Fibroblast of the aortic adventitia (primary cell): ENCODE results near the gene PTAFR. TPM values are rescaled to one million over a fixed set of nuclear protein-coding genes. Genes with fewer than 3 reads are reported as not detected.
"Not testable (repeated sequence)": the region's sequence is repeated elsewhere in the genome, so short reads cannot be mapped to it uniquely, and the experiment has no call there.

ENCODE experiments used
- DNase-seq: peaks from one replicate; pipeline ENCODE4 v3.0.0-alpha.2; 2010; ENCODE audit warnings: low read depth
- H3K4me3 ChIP-seq: 2 replicates; pipeline ENCODE4 v1.5.1; 2011; ENCODE audit warnings: low read depth, mild to moderate bottlenecking, control low read depth, low read length, moderate library complexity
- CTCF ChIP-seq: IDR thresholded peaks from 2 replicates; pipeline ENCODE4 v1.5.1; 2011; ENCODE audit warnings: mild to moderate bottlenecking, low read length, control low read depth, inconsistent platforms; ENCODE audit not compliant: insufficient read depth
- total RNA-seq: library from RNA; depleted of rRNA; stranded (reverse); fragments of >200 nt; gene quantifications from 2 replicates; pipeline ENCODE4 v1.2.3, GENCODE V29; 2012; ENCODE audit warnings: low replicate concordance

Gene PTAFR
- total RNA-seq, 1 donor = under 0.01 TPM

- no peak for TF ChIP-seq CTCF
- DNase-seq = peak; percentile 56
- no peak overlapping the region for H3K4me3 ChIP-seq
Observed at GRCh38 chr1:28144203-28145135, 32.0 kb downstream of the PTAFR start.

DNA sequence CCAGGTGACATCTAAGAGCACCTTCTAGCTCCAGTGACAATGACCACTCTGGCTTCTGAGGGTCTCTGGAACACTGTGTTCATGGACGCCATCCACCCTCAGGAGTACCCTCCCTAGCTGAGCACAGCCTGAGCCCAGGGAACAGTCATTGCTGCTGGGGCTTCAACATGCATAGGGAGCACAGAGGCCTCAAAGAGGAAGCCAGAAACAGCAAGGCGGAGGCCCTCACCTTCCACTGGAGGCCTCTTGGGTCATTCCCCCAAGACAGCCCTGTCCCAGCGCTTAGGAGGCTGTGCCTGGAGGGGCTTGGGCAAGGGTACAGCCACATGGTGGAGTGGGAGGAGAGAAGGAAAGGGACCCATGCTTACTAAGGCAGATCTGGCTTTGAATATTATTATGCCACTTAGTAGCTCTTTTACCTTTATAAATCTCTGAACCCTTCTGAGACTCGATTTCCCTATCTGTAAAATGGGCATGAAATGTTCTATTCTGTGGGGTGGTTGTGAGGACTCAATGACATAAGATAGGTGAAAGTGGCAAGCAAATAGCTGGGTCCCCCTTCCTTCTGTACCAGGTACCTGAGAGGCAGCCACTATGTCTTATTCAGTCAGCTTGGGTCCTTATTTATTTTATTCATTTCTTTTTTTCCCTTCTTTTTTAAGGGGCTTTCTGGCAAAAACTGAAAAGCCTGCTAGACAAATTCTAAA lies 32.8 kb downstream of the PTAFR start:
- no peak for TF ChIP-seq CTCF
- no peak overlapping the region for H3K4me3 ChIP-seq
- DNase-seq = no peak

- H3K4me3 ChIP-seq = no peak overlapping the region
- no peak for DNase-seq
- no peak for TF ChIP-seq CTCF
Observed at GRCh38 chr1:28141685-28142084, 34.8 kb downstream of the PTAFR start.

- not testable (repeated sequence) for DNase-seq, H3K4me3 ChIP-seq
Observed at GRCh38 chr1:28139866-28140265, 36.6 kb downstream of the PTAFR start.

GRCh38 chr1:28139025-28139712 lies 37.3 kb downstream of the PTAFR start:
- TF ChIP-seq CTCF = no peak
- DNase-seq = peak; percentile 73

DNA sequence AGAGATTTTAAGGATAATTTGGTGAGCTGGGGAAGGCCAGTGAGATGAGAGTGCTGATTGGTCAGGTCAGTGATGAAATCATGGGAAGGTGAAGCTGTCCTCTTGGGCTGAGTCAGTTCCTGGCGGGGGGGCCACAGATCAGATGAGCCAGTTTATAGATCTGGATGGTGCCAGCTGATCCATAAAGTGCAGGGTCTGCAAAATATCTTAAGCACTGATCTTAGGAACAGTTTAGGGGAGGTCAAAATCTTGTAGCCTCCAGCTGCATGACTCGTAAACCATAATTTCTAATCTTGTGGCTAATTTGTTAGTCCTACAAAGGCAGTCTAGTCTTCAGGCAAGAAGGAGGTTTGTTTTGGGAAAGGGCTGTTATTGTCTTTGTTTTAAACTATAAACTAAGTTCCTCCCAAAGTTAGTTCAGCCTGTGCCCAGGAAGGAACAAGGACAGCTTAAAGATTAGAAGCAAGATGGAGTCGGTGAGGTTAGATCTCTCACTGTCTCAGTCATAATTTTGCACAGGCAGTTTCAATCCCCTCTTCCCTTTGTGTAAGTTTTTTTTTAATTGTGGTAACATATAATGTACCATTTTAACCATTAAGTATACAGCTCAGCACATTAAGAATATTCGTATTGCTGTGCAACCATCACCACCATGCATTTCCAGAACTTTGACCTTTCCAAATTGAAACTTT lies 39.4 kb downstream of the PTAFR start:
- TF ChIP-seq CTCF = no peak
- peak; percentile 15 for DNase-seq
- H3K4me3 ChIP-seq = no peak overlapping the region

More at GRCh38 chr1:28139025-28139712, 37.3 kb downstream of the PTAFR start:
- no peak overlapping the region for H3K4me3 ChIP-seq
